Measurements from ENCODE around the gene CCDC3. TPM values are rescaled to one million over a fixed set of nuclear protein-coding genes. Genes with fewer than 3 reads are reported as not detected.

The CCDC3 gene
- polyA plus RNA-seq, 1 donor from 2014 or later, result 3.8 TPM

DNA sequence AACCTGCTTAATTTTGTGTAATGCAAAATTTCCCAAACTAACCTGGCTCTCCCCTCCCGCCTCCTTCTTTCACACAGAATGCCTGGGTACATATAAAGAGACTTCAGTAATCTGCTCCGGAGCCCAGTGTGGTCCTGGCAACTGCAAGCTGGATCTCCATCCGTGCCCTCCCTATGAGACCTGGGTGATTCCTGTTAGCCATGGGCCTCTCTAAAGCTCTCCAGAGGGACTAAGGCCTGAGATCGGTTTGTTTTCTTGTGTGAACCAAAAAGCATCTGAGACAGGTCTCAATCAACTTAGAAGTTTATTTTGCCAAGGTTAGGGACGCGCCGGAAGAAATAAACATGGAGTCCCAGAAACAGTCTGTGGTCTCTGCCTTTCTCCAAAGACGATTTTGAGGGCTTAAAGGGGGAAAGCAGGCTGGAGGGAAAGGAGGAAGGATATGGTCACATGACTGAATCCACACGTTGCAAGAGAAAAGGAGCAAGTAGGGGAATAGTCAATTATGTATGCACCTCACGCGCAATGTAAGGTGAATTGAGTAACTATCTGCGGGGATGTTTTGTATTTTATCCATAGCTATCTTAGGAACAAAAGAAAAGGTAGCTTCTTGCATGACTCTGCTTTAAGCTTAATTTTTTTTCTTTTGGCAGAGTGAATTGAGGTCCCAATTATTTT, 46.2 kb upstream of the CCDC3 start:
- Histone ChIP-seq H3K27me3 (ENCODE audit: insufficient read depth, low read depth, low read length) (no peaks in the 10 kb centered on the region), H4K20me1 (ENCODE audit: insufficient read depth) (no peaks in the 10 kb centered on the region), H3K4me3 (ENCODE audit: low read length) (no peak overlapping the region), H2AFZ (ENCODE audit: low read depth, low read length) (no peak overlapping the region), H3K9me3 (ENCODE audit: low read length) (no peaks in the 10 kb centered on the region), H3K36me3 (ENCODE audit: insufficient read depth, low read length) (no peaks in the 10 kb centered on the region), H3K79me2 (replicated peaks; ENCODE audit: insufficient read depth, low read length) (no peaks in the 10 kb centered on the region), H3K27ac (ENCODE audit: low read length) (no peak overlapping the region), H3K9me2 (ENCODE audit: insufficient read depth, low read length) (no peaks in the 10 kb centered on the region), H3K4me2 (ENCODE audit: low read length) (no peak overlapping the region), H3K9ac (ENCODE audit: low read length) (no peak overlapping the region), H3F3A (ENCODE audit: insufficient read depth, low read length, poor library complexity, severe bottlenecking) (no peaks in the 10 kb centered on the region)
- TF ChIP-seq, protein P1, sequence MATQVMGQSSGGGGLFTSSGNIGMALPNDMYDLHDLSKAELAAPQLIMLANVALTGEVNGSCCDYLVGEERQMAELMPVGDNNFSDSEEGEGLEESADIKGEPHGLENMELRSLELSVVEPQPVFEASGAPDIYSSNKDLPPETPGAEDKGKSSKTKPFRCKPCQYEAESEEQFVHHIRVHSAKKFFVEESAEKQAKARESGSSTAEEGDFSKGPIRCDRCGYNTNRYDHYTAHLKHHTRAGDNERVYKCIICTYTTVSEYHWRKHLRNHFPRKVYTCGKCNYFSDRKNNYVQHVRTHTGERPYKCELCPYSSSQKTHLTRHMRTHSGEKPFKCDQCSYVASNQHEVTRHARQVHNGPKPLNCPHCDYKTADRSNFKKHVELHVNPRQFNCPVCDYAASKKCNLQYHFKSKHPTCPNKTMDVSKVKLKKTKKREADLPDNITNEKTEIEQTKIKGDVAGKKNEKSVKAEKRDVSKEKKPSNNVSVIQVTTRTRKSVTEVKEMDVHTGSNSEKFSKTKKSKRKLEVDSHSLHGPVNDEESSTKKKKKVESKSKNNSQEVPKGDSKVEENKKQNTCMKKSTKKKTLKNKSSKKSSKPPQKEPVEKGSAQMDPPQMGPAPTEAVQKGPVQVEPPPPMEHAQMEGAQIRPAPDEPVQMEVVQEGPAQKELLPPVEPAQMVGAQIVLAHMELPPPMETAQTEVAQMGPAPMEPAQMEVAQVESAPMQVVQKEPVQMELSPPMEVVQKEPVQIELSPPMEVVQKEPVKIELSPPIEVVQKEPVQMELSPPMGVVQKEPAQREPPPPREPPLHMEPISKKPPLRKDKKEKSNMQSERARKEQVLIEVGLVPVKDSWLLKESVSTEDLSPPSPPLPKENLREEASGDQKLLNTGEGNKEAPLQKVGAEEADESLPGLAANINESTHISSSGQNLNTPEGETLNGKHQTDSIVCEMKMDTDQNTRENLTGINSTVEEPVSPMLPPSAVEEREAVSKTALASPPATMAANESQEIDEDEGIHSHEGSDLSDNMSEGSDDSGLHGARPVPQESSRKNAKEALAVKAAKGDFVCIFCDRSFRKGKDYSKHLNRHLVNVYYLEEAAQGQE (IDR thresholded peaks at IDR 0.05; ENCODE audit: borderline replicate concordance), result no peak
- TF ChIP-seq MXI1 (conservative IDR thresholded peaks at IDR 0.05; ENCODE audit: poor library complexity, severe bottlenecking), result no peak
- no peak for TF ChIP-seq SMC3 (conservative IDR thresholded peaks at IDR 0.05; ENCODE audit: poor library complexity)
- no peak for TF ChIP-seq RAD21 (conservative IDR thresholded peaks at IDR 0.05)
- TF ChIP-seq EZH2 (IDR thresholded peaks at IDR 0.05; ENCODE audit: borderline replicate concordance, insufficient read depth, low read length, poor library complexity, severe bottlenecking), result no peak
- no peak for TF ChIP-seq TAF1 (IDR thresholded peaks at IDR 0.05; ENCODE audit: low read depth)
- no peak for TF ChIP-seq EP300 (conservative IDR thresholded peaks at IDR 0.05; ENCODE audit: poor library complexity, severe bottlenecking)

DNA sequence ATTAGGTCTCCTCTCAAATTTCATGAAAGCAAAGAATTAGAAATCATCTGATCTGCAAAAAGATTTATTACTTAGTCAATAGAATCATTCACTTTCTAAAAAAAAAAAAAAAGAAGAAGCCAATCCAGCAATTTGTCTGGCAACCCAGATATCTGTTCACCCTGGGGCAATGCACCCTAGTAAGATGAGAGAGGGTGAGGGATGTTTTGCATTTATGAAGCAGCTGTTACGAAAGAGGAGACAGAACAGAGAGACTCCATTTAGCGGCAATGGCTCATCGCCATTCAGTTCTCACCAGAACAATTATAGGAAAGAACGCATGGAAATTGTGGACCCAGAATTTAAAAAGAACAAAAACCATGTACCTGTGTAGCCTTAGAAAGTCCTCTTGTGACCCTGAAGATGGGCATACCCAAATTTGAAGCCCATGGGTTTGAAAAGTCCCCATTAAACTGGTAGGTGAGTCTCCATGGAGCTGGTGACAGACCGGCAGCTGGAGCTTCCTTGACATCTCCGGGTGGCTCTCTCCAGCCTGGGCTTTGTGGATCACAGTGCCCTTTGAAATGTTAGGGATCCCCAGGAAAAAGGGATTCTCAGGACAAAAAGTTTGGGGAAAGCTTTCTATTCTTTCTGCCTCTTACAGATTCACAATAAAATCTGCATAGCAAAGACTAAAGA, 45.5 kb upstream of the CCDC3 start:
- TF ChIP-seq, protein P1 (IDR thresholded peaks at IDR 0.05; ENCODE audit: borderline replicate concordance), result no peak
- no peak for TF ChIP-seq POLR2AphosphoS5 (IDR thresholded peaks at IDR 0.05)
- no peak for TF ChIP-seq RAD21 (conservative IDR thresholded peaks at IDR 0.05)
- TF ChIP-seq MXI1 (conservative IDR thresholded peaks at IDR 0.05; ENCODE audit: poor library complexity, severe bottlenecking), result no peak
- TF ChIP-seq EP300 (conservative IDR thresholded peaks at IDR 0.05; ENCODE audit: poor library complexity, severe bottlenecking), result no peak
- TF ChIP-seq SMC3 (conservative IDR thresholded peaks at IDR 0.05; ENCODE audit: poor library complexity), result no peak
- TF ChIP-seq, protein P2, sequence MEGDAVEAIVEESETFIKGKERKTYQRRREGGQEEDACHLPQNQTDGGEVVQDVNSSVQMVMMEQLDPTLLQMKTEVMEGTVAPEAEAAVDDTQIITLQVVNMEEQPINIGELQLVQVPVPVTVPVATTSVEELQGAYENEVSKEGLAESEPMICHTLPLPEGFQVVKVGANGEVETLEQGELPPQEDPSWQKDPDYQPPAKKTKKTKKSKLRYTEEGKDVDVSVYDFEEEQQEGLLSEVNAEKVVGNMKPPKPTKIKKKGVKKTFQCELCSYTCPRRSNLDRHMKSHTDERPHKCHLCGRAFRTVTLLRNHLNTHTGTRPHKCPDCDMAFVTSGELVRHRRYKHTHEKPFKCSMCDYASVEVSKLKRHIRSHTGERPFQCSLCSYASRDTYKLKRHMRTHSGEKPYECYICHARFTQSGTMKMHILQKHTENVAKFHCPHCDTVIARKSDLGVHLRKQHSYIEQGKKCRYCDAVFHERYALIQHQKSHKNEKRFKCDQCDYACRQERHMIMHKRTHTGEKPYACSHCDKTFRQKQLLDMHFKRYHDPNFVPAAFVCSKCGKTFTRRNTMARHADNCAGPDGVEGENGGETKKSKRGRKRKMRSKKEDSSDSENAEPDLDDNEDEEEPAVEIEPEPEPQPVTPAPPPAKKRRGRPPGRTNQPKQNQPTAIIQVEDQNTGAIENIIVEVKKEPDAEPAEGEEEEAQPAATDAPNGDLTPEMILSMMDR (IDR thresholded peaks at IDR 0.05; ENCODE audit: poor library complexity, severe bottlenecking), result no peak
- TF ChIP-seq TAF1 (IDR thresholded peaks at IDR 0.05; ENCODE audit: low read depth), result no peak
- no peak overlapping the region for H3K4me2 ChIP-seq (ENCODE audit: low read length)
- H3K79me2 ChIP-seq (replicated peaks; ENCODE audit: insufficient read depth, low read length), result no peaks in the 10 kb centered on the region
- H3K27me3 ChIP-seq (ENCODE audit: insufficient read depth, low read depth, low read length), result no peaks in the 10 kb centered on the region
- no peaks in the 10 kb centered on the region for H3K9me2 ChIP-seq (ENCODE audit: insufficient read depth, low read length)
- H3F3A ChIP-seq (ENCODE audit: insufficient read depth, low read length, poor library complexity, severe bottlenecking), result no peaks in the 10 kb centered on the region
- no peak overlapping the region for H2AFZ ChIP-seq (ENCODE audit: low read depth, low read length)
- no peak overlapping the region for H3K4me3 ChIP-seq (ENCODE audit: low read length)
- no peak overlapping the region for H3K27ac ChIP-seq (ENCODE audit: low read length)
- no peaks in the 10 kb centered on the region for H3K36me3 ChIP-seq (ENCODE audit: insufficient read depth, low read length)
- H4K20me1 ChIP-seq (ENCODE audit: insufficient read depth), result no peaks in the 10 kb centered on the region
- H3K9me3 ChIP-seq (ENCODE audit: low read length), result no peaks in the 10 kb centered on the region
- H3K9ac ChIP-seq (ENCODE audit: low read length), result no peak overlapping the region

All from neural cell (in vitro differentiated cells).